Cardiac fibroblast (primary cell): ENCODE measurements around the gene SHISAL2A.

Source experiments
- DNase-seq, 2 donors: peaks; one replicate each; pipeline versions ENCODE4 v3.0.0 to v3.0.0-alpha.2; 2010; ENCODE audit warnings: low read depth in 2 of 2
- H3K4me3 ChIP-seq, 2 donors: replicated peaks in 1 of 2; 1 replicate in 1 of 2; 2 replicates in 1 of 2; pipeline ENCODE4 v1.5.1; 2011; ENCODE audit warnings: low read depth in 2 of 2, low read length in 2 of 2, mild to moderate bottlenecking in 2 of 2, moderate library complexity in 1 of 2
- TF ChIP-seq, protein P1 (sequence below): IDR thresholded peaks from one replicate; pipeline ENCODE4 v1.5.1; 2011; ENCODE audit warnings: low read depth, mild to moderate bottlenecking, low read length, inconsistent platforms

Gene SHISAL2A

DNA sequence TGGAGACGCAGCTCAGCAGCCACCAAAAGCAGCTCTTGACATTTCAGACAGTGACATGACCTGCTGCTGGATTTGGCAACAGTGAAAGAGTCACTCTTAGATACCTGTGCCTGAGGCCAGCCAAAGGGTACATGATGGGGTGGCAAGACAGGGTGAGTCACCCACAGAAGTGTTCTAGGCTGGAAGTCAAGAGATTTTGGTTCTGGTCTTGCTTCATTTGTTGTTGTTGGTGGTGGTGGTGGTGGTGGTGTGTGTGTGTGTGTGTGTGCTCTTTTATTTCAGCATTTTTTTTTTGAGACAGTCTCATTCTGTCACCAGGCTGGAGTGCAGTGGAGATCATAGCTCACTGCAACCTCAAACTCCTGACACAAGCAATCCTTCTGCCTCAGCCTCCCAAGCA, 25.8 kb downstream of the SHISAL2A start:
- no peak for DNase-seq
- TF ChIP-seq, protein P1, sequence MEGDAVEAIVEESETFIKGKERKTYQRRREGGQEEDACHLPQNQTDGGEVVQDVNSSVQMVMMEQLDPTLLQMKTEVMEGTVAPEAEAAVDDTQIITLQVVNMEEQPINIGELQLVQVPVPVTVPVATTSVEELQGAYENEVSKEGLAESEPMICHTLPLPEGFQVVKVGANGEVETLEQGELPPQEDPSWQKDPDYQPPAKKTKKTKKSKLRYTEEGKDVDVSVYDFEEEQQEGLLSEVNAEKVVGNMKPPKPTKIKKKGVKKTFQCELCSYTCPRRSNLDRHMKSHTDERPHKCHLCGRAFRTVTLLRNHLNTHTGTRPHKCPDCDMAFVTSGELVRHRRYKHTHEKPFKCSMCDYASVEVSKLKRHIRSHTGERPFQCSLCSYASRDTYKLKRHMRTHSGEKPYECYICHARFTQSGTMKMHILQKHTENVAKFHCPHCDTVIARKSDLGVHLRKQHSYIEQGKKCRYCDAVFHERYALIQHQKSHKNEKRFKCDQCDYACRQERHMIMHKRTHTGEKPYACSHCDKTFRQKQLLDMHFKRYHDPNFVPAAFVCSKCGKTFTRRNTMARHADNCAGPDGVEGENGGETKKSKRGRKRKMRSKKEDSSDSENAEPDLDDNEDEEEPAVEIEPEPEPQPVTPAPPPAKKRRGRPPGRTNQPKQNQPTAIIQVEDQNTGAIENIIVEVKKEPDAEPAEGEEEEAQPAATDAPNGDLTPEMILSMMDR: no peak
- no peak overlapping the region for H3K4me3 ChIP-seq

DNA sequence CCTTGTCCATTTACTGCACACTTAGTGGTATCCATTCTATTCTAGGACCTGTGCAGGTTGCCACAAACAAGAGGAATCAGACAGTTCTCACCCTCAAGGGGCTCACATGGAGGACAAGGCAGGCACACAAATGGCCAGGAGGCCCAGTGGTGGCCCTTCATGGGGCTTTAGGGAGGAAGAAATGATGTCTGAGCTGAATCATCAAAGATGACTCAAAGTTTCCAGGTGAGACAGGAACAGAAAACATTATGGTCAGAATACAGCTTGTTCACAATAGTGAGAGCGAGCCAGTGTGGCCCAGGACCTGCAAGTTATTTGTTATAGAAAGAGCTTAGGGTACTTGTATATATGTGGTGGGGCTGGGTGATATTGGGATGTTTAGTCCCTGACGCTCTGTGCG, 26.4 kb downstream of the SHISAL2A start:
- TF ChIP-seq, protein P1: no peak
- peak in 1 of 2 donors; percentile 28 for DNase-seq
- no peak overlapping the region for H3K4me3 ChIP-seq

DNA sequence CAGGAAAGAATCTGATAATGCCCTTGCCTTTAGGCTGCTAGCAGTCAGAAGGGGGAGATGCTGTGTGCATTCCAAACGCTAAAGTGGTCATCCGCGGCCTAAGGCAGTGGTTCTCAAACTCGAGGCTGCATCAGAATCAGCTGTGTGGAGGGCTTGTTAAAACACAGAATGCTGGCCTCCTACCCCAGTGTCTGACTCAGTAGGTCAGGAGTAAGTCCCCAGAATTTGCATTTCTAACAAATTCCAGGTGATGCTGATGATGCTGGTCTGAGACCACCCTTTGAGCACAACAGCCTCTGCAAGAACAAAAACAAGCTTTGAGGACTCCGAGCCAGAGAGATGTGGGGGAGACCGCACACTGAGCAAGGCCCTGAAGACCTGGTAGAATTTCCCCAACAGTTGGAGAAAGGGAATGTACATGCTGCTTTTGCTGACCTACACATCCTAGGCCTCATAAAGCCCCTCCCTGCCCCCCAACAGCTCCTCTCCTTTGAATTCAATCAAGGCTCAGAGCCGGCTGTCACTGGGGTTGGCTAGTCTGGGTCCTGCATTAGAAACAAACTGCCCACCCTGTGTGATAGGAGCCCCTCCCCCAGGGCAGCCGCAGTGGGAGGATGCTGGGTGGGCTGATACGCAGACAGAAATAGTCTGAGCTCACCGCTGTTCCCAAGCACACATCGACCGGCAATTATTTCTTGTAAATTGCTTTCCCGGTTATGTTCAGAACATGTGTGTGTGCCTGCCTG, 27.1 kb downstream of the SHISAL2A start:
- TF ChIP-seq, protein P1: no peak
- no peak for DNase-seq

DNA sequence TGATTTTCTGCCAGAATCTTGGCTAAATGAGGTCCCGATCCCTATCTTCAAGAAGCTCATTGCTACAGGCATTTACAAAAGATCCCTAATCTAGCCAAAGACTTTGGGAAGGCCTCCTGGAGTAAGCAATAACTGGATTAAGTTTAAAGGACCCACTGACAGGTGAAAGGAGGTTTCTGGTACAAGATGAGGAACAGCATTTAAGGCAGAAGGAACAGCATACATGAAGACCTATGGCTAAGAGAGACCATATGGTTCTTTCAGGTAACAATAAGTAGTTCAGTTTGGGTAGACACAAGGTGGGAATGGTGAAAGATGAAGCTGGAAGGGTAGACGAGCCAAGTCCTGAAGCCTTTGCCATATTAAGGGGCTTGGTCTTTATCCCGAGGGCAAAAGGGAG, 27.8 kb downstream of the SHISAL2A start:
- DNase-seq: no peak
- H3K4me3 ChIP-seq: no peak overlapping the region
- TF ChIP-seq, protein P1: no peak

More for the DNA sequence above, 27.1 kb downstream of the SHISAL2A start:
- no peak overlapping the region for H3K4me3 ChIP-seq

DNA sequence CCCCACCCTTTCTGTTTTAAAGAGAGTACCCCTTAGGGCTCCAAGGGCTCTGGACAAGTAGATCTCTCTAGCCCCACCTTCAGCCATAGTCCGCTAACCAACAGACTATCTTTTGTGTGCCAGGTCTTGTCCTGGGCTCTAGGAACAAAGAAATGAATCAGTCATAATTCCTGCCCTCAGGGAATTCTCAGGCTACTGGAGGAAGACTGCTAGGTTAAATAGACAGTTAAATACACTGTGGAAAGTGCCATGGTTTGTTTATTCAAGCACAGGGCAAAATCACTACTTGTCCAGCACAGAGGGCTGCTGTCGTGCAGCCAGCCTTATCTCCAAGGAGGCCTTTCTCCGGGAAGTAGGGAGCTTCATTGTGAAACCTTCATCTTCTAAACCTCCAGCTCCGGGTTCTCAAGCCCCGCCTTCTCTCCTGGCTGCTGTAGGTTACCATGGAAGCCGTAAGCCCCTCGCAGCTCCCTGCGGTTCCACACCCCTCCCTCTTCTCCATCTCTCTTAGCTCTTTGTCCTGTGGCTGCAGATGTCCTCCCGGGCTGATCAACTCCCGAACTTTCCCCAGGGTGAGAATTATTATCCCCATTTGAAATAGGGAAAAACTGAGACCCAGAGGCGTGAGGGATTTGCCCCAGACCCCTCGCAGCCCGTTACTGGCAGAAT, 29.8 kb downstream of the SHISAL2A start:
- H3K4me3 ChIP-seq: no peak overlapping the region
- TF ChIP-seq, protein P1: no peak
- peak; percentile 72 to 78 for DNase-seq

DNA sequence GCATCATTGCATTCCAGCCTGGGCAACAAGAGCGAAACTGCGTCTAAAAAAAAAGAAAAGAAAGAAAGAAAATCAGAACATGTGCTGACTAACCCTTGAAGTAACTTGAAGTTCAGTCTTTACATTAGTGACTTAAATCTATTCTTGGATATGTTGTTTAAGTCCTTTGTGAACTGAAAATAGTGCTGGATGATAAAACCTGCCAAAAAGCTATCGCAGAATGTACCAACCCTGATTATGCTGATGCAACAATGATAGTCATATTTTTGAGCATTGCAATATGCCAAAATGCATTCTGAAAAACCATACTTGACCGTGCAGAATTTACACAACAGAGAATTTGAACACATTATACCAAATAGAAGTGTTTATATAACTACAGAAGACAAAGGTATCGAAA, 30.7 kb downstream of the SHISAL2A start:
- DNase-seq: peak; percentile 20 to 22
- no peak overlapping the region for H3K4me3 ChIP-seq
- TF ChIP-seq, protein P1: no peak
